K562 (cell line): ENCODE data around the gene OTUB2. TPM values are rescaled to one million over a fixed set of nuclear protein-coding genes. Genes with fewer than 3 reads are reported as not detected.

Source experiments
- KAT2B ChIP-seq: IDR thresholded peaks from one replicate; pipeline ENCODE4 v1.6.1; 2012; ENCODE audit warnings: low read depth, mild to moderate bottlenecking, control low read depth, inconsistent platforms, low read length, moderate library complexity
- PPARD ChIP-seq: fragments of 250-450 bp; sonication (Bioruptor Pico); IDR thresholded peaks from 2 replicates; pipeline ENCODE4 v1.8.0; 2022; ENCODE audit warnings: inconsistent platforms, mild to moderate bottlenecking, moderate library complexity
- polyA plus RNA-seq, 8 experiments: library from polyadenylated mRNA; depleted of rRNA in 4 of 8; stranded (reverse) in 5 of 8; unstranded in 3 of 8; fragments of >200 nt; fragmentation: Nextera tagmentation in 2 of 8; fragmentation: Illumina TruSeq in 1 of 8; extraction: Ambion mirVana in 2 of 8; extraction: Trizol in 1 of 8; gene quantifications; 2 replicates each; pipeline versions ENCODE4 v1.2.1 to v1.2.3, GENCODE V29; 2011 to 2014; ENCODE audit warnings: inconsistent platforms in 1 of 8, missing spikeins in 1 of 8
- total RNA-seq, 7 experiments: library from RNA; depleted of rRNA in 6 of 7; stranded (reverse); fragments of >200 nt in 6 of 7; fragmentation: Illumina TruSeq in 2 of 7; extraction: Trizol in 2 of 7; gene quantifications; 2 replicates each; pipeline versions ENCODE4 v1.2.1 to v1.2.3, GENCODE V29; 2011 to 2021; ENCODE audit warnings: low replicate concordance in 1 of 7
- TF ChIP-seq, protein P1 (sequence below): fragments of 250-450 bp; sonication (Bioruptor Pico); IDR thresholded peaks from 2 replicates; pipeline ENCODE4 v1.9.0; 2021; ENCODE audit warnings: mild to moderate bottlenecking
- TF ChIP-seq, protein P2 (sequence below): IDR thresholded peaks from 2 replicates; pipeline ENCODE4 v1.6.1; 2011; ENCODE audit not compliant: insufficient read length; ENCODE audit errors: extremely low read depth
- TF ChIP-seq, protein P3 (sequence below): fragments of 450-650 bp; IDR thresholded peaks from 2 replicates; pipeline ENCODE4 v1.6.1; 2017; ENCODE audit warnings: antibody characterized with exemption, mild to moderate bottlenecking
- TF ChIP-seq, protein P4 (sequence below), 2 experiments: fragments of 450-650 bp; IDR thresholded peaks; 2 replicates each; pipeline ENCODE4 v1.6.1; 2018; ENCODE audit warnings: mild to moderate bottlenecking in 2 of 2, low read depth in 1 of 2; ENCODE audit not compliant: partially characterized antibody in 2 of 2

OTUB2 gene
- total and polyA plus RNA-seq, 9 of the 15 experiments (the other 6 are each of a cell fraction or from before 2014, with no cell fraction given) = 0.01 to 0.31 (median 0.11) TPM

DNA sequence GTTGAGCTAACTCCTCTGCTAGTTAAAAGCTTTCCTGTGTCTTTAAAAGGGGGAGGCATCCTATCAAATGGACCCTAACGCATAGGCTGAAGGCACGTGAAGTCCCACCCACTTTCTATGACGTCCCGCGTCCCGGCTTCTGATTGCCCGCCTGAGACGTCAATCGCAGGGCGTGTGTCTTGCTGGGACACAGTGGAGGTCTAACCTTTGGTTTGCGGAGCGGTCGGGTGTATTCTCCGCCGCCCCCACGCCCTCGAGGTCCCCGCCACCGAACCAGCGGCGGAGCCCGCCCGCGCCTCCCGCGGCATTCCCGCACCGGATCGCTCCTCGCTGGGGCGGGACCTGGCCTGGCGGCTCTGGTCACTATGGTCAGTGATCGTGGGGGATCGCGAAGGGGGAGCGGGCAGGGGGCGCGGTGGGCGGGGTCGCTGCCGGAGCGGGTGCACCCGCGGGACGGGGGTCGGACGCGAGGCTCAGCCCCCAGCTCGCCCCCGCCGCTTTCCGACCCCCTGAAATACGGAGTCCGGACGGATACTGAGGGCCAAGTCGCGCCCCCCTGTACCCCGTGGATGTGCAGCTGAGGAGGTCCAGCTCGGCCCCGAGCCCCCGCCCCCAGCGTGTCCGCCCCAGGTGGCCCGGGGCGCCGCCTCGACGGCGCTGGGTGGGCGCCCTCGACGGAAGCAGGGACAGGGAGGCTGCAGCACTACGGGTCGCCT, at the start of gene OTUB2 (continued):
- TF ChIP-seq, protein P1, sequence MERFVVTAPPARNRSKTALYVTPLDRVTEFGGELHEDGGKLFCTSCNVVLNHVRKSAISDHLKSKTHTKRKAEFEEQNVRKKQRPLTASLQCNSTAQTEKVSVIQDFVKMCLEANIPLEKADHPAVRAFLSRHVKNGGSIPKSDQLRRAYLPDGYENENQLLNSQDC = no peak
- TF ChIP-seq, protein P2, sequence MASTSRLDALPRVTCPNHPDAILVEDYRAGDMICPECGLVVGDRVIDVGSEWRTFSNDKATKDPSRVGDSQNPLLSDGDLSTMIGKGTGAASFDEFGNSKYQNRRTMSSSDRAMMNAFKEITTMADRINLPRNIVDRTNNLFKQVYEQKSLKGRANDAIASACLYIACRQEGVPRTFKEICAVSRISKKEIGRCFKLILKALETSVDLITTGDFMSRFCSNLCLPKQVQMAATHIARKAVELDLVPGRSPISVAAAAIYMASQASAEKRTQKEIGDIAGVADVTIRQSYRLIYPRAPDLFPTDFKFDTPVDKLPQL = no peak
- TF ChIP-seq KAT2B (no peak), PPARD (CRISPR knock-in tag) (no peak)
- TF ChIP-seq, protein P3, sequence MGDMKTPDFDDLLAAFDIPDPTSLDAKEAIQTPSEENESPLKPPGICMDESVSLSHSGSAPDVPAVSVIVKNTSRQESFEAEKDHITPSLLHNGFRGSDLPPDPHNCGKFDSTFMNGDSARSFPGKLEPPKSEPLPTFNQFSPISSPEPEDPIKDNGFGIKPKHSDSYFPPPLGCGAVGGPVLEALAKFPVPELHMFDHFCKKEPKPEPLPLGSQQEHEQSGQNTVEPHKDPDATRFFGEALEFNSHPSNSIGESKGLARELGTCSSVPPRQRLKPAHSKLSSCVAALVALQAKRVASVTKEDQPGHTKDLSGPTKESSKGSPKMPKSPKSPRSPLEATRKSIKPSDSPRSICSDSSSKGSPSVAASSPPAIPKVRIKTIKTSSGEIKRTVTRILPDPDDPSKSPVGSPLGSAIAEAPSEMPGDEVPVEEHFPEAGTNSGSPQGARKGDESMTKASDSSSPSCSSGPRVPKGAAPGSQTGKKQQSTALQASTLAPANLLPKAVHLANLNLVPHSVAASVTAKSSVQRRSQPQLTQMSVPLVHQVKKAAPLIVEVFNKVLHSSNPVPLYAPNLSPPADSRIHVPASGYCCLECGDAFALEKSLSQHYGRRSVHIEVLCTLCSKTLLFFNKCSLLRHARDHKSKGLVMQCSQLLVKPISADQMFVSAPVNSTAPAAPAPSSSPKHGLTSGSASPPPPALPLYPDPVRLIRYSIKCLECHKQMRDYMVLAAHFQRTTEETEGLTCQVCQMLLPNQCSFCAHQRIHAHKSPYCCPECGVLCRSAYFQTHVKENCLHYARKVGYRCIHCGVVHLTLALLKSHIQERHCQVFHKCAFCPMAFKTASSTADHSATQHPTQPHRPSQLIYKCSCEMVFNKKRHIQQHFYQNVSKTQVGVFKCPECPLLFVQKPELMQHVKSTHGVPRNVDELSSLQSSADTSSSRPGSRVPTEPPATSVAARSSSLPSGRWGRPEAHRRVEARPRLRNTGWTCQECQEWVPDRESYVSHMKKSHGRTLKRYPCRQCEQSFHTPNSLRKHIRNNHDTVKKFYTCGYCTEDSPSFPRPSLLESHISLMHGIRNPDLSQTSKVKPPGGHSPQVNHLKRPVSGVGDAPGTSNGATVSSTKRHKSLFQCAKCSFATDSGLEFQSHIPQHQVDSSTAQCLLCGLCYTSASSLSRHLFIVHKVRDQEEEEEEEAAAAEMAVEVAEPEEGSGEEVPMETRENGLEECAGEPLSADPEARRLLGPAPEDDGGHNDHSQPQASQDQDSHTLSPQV = no peak
- TF ChIP-seq, protein P4, sequence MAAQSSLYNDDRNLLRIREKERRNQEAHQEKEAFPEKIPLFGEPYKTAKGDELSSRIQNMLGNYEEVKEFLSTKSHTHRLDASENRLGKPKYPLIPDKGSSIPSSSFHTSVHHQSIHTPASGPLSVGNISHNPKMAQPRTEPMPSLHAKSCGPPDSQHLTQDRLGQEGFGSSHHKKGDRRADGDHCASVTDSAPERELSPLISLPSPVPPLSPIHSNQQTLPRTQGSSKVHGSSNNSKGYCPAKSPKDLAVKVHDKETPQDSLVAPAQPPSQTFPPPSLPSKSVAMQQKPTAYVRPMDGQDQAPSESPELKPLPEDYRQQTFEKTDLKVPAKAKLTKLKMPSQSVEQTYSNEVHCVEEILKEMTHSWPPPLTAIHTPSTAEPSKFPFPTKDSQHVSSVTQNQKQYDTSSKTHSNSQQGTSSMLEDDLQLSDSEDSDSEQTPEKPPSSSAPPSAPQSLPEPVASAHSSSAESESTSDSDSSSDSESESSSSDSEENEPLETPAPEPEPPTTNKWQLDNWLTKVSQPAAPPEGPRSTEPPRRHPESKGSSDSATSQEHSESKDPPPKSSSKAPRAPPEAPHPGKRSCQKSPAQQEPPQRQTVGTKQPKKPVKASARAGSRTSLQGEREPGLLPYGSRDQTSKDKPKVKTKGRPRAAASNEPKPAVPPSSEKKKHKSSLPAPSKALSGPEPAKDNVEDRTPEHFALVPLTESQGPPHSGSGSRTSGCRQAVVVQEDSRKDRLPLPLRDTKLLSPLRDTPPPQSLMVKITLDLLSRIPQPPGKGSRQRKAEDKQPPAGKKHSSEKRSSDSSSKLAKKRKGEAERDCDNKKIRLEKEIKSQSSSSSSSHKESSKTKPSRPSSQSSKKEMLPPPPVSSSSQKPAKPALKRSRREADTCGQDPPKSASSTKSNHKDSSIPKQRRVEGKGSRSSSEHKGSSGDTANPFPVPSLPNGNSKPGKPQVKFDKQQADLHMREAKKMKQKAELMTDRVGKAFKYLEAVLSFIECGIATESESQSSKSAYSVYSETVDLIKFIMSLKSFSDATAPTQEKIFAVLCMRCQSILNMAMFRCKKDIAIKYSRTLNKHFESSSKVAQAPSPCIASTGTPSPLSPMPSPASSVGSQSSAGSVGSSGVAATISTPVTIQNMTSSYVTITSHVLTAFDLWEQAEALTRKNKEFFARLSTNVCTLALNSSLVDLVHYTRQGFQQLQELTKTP (IDR thresholded peaks at IDR 0.05; ENCODE audit: low read depth in 1 of 2, partially characterized antibody in 2 of 2) = no peak
